GM21528 (cell line): Measurements from ENCODE around the gene CCNI2.
A peak's percentile ranks its signal among the peaks of the same experiment; 100 is the strongest.

ENCODE experiments used
- ATAC-seq: cut with Tn5 transposase; IDR thresholded peaks from one replicate; pipeline ENCODE4 v1.9.1; 2021; ENCODE audit warnings: mild to moderate bottlenecking, moderate library complexity; ENCODE audit not compliant: unreplicated experiment, low FRiP score

Gene CCNI2, protein sequence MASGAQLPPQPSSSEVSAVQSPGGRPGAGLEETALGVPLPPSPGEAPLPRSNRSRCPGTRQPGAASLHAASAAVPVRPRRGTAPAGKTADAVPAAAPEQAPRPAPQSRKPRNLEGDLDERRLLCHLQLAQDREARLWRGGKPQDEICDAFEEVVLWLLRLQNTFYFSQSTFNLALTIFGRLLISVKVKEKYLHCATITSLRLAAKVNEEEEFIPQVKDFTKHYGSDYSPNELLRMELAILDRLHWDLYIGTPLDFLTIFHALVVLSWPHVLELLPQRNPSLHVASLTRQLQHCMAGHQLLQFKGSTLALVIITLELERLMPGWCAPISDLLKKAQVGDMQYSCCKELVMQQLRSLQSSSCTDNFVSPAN

GRCh38 chr5:132746954-132747615 is at the start of gene CCNI2:
TSS of gene CCNI2 (plus strand) at chr5:132747426. CDS start at chr5:132747496, 70 bp downstream.
- ATAC-seq, result no peak

DNA sequence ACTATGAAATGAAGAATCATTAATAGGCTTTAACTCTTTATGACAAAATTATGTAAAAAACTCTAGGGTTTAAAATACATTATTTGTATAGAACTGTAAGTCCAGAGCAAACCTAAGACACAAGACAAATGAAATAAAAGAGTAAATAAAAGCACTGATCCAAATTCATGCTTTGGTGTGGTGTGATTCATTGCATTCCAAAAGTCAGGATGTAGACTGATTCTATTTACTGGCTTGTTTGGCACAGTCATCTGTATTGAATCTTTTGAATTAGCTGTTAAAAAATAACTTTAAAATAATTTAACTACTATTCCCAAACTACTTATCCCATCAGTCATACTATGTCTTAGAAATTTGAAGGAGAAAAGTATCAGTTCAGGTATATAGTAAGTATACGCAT is 42.4 kb upstream of the CCNI2 start:
- ATAC-seq, result no peak

DNA sequence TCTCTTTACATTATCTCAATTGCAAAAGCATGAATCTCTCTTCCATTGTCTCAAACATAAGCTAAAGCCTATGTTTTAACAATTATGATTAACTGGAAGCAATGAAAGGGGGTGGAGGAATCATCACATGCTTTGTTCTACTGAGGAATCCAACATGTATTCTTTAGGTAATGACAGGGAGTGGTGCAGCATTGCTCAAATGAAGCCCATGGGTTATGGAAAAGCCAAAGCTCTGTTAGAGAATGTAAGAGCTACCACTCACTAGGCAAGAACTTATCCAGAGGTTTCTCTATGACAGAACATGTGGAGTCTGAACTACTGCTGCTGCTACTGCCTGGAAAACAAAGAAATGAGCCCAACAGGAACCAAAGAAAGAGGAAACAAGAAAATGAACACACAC is 38.6 kb upstream of the CCNI2 start:
- no peak for ATAC-seq

DNA sequence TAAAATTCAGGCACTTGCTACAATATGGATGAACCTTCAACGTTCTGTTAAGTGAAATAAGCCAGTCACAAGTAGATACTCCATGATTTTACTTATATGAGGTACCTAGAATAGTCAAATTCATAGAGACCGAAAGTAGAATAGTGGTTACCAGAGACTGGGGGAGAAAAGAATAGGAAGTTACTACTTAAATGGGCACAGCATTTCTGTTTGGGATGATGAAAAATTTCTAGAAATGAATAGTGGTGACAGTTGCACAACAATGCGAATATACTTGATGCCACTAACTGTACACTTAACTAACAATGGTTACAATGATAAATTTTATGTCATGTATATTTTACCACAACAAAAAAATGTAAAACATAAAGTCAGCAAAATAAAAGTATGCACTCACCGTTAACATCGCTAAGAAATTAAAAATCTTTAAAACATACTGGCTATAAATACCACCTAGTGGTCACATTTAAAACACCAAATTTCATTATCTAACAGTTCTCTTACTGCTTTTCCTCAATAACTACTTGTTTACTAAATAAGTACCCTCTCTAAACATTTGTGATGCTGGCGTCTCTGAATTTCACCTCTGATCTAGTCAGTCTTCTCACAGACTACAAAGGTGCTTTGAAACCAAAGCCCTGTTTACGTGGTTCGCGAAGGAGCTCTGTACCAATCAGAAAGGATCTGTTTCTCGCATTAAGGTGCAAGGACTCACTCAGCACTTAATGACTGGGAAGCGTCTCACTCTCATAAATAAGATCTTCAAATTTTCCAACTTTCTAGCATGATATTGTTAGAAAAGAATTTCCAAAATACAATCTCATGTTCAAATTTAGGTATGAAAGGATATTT is 32.5 kb upstream of the CCNI2 start:
- ATAC-seq, result no peak

DNA sequence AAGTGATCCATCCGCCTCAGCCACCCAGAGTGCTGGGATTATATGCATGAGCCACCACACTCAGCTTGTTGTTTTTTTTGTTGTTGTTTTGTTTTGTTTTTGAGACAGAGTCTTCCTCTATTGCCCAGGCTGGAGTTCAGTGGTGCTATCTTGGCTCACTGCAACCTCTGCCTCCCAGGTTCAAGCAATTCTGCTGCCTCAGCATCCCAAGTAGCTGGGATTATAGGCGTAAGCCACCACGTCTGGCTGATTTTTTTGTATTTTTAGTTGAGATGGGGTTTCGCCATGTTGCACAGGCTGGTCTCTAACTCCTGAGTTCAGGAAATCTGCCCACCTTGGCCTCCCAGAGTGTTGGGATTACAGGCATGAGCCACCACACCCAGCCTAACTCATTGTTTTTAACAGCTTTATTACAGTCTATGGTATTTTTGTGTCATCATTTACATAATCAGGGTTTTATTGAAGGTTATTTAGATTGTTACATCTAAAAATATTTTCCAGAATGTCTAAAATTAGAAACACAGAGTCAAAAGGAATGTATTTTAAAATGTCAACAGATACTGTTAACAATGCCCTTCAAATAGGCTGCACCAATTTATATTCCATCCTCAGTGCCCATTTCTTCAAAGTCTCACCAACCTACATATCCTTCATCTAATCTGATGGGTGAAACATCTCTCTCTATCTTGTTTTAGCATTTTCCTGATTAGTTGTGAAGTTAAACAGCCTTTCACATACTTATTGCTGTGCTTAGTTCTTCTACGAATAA is 28.5 kb upstream of the CCNI2 start:
- no peak for ATAC-seq

DNA sequence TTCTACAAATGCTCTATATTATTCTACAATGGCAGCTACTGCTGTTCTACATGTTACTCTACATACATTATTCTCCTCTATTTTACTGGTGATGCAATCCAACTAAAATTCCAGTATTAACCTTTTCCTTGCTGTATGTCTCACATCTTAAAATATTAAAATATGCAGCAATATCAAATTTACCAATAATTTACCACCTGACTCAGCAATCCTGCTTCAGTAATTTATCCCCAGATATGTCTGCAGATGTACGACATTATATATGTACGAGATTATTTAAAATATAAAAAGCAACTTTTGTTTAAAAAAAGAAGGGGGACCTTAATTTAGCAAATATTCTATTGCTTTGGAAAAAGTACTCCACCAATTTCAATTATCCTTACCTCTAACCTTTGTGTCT is 21.5 kb upstream of the CCNI2 start:
- ATAC-seq, result no peak

- no peak for ATAC-seq
Observed at GRCh38 chr5:132729896-132730295, 17.3 kb upstream of the CCNI2 start.

- no peak for ATAC-seq
Observed at GRCh38 chr5:132733499-132734148, 13.6 kb upstream of the CCNI2 start.

DNA sequence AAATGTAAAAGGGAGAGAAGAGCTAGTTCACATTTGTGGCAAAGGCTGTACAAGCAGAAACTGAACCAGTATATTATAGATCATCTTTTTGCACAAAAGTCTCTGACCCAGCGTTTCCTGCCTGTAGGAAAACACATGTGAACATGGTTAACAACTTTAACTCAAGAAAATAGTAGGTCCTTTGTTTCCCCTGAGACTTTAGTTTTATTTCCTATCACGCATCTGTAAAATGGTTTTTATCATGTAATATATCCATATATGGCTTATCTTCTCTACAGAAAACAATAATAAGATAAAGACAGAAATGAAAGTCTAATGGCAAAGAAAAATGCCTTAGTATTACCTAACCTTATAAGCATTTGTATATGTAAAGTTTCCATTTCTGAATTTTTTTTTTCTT is 12.5 kb upstream of the CCNI2 start:
- no peak for ATAC-seq

GRCh38 chr5:132736853-132737833 is 10.1 kb upstream of the CCNI2 start, which contains the start of gene KIF3A:
TSS of gene KIF3A (minus strand) at chr5:132737546. CDS start at chr5:132737419, 127 bp downstream.
- peak; percentile 92 for ATAC-seq

DNA sequence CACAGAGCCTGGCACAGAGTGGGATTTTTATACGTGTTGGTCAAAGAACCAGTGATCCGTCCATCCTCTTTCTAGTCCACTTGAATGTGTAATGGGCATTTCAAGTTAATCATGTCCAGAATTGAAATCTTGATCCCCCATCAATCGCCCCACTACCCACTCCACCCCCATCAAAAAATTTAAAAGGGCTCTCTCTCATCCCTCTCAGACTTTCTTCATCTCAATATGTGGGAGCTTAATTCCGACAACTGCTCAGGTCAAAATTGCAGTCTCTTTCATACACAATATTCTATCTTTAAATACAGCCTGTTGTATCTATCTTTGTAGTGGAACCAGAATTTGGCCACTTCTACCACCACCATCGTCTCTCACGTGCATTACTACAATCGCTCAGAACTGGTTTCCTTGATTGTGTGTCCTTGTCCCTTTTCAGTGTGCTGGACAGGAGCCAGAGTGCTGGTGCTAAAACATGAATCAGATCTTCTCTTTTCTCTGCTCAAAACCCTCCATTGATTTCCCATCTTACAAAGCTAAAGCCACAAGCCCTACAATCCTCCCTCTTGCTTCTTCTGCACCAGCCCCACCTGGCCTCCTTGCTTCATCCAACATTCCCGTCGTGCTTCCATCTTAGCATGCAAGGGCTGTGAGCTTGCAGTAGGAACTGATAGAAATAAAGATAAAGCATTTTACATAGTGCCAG is 9.1 kb upstream of the CCNI2 start:
- ATAC-seq, result no peak

GRCh38 chr5:132739232-132739631 is 8.0 kb upstream of the CCNI2 start:
- no peak for ATAC-seq

- ATAC-seq, result no peak
Observed at GRCh38 chr5:132742158-132742557, 5.1 kb upstream of the CCNI2 start.

GRCh38 chr5:132742626-132743025 is 4.6 kb upstream of the CCNI2 start:
- ATAC-seq, result no peak

GRCh38 chr5:132744659-132745058 is 2.6 kb upstream of the CCNI2 start:
- ATAC-seq, result no peak

DNA sequence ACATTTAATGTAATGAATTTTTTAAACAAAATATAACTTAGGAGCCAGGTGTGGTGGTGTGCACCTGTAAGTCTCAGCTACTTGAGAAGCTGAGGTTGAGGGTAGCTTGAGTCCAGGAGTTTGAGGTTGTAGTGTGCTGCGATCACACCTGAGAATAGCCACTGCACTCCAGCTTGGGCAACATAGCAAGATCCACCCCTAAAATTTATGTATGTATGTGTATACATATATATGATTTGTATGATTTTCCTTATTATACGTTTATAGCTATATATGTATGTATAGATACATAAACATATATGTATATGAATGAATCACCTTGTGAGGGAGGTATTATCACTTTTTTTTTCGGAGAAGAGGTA is 653 bp upstream of the CCNI2 start:
- ATAC-seq, result no peak

DNA sequence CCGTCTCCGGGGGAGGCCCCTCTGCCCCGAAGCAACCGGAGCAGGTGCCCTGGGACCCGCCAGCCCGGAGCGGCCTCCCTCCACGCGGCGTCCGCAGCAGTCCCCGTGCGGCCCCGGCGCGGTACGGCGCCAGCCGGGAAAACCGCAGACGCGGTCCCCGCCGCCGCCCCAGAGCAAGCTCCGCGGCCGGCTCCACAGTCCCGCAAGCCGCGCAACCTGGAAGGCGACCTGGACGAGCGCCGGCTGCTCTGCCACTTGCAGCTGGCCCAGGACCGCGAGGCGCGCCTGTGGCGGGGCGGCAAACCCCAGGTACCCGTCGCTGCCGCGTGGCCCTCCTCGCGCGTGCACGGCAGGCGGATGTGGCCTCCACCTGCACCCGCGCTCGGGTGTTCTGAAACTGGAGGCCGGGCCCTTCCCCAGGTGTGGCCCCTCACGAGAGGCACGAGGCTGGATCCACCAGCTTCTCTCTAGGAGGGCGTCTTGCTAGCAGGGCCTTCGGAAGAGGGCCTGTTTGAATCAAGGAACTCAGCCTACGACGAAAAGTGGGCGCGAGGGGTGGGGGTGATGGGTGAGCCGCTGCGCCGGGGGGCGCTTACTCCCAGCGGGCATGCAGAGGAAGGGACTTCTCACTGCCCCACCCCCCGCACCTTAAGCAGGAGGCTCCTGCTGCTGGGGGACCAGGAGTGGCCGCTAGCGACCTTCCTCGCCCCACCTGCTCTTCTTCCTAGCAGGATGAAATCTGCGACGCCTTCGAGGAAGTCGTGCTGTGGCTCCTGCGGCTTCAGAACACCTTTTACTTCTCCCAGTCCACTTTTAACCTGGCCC is 602 bp downstream of the CCNI2 start:
- ATAC-seq, result no peak
